ENCODE measurements around the gene EHMT2.
"Not testable (repeated sequence)": the region's sequence is repeated elsewhere in the genome, so short reads cannot be mapped to it uniquely, and the experiment has no call there.

EHMT2 gene

DNA sequence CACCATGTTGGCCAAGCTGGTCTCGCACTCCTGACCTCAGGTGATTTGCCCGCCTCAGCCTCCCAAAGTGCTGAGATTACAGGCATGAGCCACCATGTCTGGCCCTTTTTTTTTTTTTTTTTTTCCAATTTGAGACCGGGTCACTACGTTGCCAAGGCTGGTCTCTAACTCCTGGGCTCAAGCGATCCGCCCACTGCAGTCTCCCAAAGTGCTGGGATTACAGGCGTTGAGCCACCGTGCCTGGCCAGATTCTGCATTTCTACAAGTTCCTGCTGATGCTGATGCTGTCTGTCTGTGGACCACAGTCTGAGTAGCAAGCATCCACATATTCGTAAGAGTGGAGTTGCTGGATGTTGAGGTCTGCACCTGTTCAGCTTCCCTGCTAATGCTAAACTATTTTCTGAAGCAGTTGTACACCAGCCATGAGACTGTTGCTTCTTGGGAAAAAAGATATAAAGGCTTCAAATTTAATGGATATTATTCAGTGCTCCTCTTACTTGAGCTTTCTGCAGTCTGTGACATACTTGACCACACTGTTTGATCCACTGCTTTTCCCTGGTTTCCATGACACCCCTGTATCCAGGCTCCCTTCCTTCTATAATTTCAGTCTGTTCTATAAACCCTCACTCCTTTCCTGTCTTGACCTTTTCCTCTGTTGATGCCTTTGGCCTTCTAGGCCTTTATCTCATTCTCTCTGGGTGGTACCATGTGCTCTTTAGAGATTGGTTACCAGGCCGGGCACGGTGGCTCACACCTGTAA is 14.5 kb upstream of the EHMT2 start:
- no peak for DNase-seq

DNA sequence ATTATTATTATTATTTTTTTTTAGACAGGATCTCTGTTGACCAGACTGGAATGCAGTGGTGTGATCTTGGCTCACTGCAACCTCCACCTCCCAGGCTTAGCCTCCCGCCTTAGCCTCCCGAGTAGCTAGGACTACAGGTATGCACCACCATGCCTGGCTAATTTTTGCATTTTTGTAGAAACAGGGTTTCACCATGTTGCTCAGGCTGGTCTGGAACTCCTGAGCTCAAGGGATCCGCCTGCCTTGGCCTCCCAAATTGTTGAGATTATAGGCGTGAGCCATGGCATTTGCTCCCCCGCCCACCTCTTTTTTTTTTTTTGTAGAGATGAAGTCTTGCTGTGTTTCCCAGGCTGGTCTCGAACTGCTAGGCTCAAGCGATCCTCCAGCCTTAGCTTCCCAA is 11.8 kb upstream of the EHMT2 start:
- not testable (repeated sequence) for DNase-seq

DNA sequence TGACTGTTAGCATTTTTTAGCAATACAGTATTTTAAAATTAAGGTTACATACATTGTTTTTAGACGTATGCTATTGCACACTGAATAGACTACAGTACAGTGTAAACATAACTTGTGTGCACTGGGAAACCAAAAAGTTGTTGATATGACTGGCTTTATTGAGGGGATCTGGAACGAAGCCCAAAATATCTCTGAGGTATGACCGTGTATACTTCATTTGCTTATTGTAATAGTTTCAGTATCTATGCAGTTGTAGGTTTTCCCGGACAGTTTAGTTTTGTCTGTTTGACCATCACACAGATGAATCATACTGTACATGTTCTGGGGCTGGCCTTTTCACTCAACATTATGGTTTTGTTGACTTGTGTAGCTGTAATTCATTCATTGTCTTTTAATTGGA is 11.3 kb upstream of the EHMT2 start:
- DNase-seq, result no peak

DNA sequence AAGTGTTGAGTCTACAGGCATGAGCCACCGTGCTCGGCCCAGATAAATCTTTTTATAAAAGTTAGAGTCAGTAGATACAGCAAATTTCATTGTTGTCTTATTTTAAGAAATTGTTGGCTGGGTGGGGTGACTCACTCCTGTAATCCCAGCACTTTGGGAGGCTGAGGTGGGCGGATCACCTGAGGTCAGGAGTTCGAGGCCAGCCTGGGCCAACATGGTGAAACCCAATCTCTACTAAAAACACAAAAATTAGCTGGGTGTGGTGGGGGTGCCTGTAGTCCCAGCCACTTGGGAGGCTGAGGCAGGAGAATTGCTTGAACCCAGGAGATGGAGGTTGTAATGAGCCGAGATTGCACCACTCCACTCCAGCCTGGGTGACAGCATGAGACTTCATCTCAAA is 10.8 kb upstream of the EHMT2 start:
- not testable (repeated sequence) for DNase-seq

DNA sequence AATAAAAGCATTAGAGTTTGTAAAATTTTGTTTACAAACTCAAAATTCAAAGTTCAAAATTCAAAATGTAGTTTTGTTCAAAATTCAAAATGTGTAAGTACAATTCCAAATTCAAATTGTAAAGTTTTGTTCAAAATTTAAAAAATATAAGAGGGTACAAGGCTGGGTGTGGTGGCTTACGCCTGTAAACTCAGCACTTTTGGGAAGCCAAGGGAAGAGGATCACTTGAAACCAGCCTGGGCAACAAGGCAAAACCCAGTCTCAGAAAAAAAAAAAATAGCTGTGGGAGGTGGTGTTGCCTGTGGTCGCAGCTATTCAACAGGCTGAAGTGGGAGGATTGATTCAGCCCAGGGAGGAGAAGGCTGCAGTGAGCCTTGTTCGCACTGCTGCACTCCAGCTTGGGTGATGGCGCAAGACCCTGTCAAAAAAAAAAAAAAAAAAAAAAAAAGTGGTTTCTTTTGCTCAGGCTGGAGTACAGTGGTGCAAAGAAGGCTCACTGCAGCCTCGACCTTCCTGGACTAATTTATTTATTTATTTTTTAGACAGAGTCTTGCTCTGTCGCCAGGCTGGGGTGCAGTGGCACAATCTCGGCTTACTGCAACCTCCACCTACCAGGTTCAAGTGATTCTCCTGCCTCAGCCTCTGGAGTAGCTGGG is 9.8 kb upstream of the EHMT2 start:
- no peak for DNase-seq

DNA sequence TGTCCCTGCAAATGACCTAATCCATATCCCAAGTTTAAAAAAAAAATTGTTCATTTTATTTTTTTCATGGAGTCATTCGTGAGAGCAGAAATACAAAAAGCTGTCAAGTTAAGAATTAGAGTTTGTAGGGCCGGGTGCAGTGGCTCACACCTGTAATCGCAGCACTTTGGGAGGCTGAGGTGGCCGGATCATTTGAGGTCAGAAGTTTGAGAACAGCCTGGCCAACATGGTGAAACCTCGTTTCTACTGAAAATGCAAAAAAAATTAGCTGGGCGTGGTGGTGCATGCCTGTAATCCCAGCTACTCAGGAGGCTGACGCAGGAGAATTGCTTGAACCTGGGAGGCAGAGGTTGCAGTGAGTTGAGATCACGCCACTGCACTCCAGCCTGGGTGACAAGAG is 9.2 kb upstream of the EHMT2 start:
- not testable (repeated sequence) for DNase-seq

DNA sequence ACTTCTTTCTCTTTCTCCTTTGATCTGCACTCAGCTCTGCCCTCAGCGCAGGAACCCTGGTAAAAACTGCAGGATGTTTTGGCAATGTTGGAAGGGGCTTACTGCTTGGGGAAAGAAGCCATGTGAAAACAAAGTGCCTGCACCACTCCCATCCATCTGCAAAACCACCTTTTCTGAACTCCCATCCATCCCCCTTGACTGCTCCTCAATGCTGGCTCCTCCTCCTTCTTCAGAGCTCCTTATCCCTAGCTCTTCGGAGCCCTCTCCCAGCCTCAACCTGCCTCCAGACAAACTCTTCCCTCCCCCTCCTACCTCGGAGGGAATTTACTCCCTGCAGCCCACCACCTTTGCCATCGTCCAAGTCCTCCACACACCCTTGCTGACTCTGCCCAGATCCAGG is 8.6 kb upstream of the EHMT2 start:
- no peak for DNase-seq

DNA sequence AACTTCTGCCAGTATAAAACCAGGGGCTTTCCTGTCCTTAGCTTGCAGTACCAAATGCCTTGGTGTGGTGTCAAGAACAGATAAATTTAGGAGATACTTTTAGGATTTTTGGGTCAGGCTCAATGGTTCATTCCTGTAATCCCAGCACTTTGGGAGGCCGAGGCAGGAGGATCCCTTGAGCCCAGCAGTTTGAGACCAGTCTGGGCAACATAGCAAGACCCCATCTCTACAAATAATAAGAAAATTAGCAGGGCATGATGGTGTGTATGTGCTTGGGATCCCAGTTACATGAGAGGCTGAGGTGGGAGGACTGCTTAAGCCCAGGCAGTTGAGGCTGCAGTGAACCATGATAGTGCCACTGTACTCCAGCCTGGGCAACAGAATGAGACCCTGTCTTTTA is 7.5 kb upstream of the EHMT2 start:
- no peak for DNase-seq

DNA sequence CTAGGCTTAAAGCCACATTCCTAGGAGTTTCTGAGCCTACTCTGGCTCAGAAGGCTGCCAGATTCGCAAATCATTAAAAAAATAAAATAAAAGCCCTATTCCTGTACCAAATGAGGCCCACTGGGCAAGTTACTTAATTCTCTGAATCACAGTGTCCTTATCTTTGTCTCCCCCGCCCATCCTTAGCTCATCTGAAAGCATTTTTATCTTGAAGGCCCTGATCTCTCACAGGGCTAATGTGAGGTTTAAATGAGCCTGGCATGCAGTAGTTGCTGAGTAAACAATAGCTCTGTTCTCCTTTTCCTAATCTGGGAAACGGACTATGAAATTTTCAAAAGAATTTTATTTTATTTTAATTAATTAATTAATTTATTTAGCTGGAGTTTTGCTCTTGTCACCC is 6.5 kb upstream of the EHMT2 start:
- DNase-seq, result no peak

DNA sequence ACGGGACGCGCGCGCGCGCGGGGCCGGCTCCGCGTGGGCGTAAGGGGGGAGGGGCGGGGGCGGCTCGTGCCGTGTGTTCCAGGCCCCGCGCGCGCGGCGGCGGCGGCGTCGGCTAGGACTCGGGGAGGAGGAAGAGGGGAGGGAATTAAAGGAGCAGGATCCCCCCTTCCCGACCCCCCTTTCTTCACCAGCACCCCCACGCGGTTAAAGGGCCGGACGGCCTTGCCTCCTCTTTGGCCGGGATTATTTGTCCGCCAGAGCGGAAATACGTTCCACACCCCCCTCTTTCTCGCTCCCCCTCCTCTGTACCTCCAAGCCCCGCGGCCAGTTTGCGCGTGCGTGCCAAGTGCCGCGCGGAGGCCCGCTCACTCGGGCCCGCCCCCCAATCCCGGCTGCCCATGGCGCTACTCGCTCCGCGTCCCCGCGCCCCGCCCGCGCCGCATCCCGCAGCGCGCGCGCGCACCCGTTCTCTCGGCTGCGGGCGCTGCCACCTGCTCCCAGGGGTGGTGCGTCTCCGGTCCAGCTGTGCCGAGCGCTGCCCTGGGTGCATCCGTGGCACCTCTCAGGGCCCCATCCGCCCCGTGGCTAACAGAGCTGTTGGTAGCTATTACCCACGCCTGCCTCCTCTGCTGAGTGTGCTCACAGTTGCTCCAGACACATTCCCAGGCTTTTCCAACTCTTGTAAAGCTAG is 4.6 kb upstream of the EHMT2 start, which contains the start of gene ZBTB12:
TSS of gene ZBTB12 (minus strand) at position 134 of the 691 bp plus-strand sequence. CDS start 781 bp downstream, outside the sequence.
- peak; percentile 90 for DNase-seq

DNA sequence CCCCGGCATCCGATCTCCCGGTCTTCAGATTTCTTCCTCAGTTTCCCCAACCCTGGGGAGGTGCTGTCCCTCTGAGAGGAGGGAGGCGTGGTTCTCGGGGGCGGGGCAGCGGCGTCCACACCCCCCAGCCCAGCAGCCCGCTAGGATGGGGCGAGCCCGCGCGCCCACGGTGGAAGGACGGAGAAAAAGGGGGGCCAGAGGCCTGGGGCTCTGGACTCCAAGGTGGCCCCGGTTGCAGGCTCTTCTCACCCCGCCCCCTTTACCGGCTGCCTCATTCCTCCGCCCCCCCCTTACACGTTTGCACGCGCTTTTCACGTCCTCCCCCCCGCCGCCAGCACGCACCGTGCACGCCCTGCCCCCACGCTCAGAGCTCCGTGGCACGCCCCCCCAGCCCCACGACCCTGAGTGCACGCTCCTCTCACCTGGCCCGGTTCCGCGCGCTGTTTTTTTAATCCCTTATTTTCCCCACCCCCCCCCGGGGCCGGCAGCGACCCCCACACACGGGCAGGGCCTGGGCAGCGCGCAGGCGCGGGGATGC is 4.0 kb upstream of the EHMT2 start:
- peak; percentile 66 for DNase-seq

DNA sequence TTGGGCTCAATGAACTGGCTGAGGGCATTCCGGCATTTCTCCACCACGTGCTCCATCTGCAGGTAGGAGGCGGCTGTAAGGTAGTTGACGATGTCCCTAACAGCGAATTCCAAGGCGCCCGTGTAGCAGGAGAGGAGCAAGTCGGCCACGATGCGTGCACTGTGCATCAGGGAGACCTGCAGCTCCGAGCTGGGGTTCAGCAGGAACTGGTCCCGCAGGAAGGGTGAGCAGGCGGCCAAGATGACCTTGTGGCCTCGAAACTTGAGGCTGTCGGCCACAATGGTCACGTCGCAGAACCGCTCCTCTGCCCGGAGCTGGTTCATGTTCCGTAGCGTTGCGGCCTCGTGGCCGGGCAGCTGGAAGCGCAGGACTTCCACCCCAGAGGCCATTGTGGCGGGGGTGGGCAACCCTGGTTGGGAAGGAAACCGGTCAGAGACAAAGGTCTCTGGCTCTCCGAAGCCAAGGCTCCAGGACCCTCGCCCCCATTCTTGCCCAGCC is 3.5 kb upstream of the EHMT2 start:
- DNase-seq, result peak; percentile 13

DNA sequence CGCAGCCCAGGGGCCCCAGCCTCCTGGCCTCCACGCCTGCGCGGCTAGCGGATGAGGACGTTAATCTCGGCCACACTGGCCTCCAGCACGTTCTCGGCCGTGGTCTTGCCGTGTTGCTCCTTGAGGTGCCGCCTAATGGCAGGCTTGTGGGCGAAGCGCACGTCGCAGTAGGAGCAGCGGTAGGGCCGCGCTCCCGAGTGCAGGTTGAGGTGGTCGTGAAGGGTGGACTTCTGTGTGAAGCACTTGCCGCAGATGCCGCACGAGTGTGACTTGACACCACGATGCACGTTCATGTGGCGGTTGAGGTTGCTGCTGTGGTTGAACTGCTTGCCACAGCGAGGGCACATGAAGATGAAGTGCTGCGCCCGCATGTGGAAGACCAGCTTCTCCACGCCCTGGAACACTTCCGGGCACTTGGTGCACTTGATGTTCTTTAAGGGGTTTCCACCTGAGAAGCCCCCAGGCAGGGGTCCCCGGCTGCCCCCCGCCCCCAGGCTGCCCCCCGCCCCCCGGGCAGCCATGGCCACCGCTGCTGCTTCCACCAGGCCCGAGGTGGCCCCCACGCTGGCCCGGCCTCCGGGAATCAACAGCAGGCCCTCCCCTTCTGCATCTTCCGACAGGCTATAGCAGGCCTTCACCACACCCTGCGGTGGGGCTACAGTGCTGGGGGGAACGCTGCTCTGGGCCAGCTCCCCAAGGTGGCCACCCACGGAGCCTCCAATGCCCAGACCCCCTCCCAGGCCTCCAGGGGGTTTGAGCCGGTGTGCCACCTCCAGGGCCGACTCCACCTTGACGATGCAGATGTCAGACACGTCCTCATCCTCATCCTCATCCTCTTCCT is 2.6 kb upstream of the EHMT2 start:
- peak; percentile 27 for DNase-seq

DNA sequence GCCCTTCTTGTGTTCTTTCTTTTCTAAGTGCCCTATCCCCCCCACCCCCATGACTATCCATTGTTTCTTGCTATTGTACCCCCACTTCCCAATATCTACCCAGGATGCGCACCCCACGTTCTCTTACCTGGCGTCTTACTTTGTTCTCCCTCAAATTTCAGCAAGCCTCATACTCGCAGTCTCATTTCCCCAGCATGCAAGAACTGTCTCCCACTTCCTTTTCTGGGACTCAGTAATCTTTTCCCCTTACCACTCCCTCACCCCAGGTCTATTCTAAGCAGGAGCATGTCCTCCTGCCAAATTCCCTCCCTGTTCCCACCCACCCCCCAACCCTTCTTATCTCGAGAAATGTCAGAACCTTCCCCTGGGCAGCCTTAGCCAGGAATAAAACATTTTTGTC is 1.7 kb upstream of the EHMT2 start:
- no peak for DNase-seq

DNA sequence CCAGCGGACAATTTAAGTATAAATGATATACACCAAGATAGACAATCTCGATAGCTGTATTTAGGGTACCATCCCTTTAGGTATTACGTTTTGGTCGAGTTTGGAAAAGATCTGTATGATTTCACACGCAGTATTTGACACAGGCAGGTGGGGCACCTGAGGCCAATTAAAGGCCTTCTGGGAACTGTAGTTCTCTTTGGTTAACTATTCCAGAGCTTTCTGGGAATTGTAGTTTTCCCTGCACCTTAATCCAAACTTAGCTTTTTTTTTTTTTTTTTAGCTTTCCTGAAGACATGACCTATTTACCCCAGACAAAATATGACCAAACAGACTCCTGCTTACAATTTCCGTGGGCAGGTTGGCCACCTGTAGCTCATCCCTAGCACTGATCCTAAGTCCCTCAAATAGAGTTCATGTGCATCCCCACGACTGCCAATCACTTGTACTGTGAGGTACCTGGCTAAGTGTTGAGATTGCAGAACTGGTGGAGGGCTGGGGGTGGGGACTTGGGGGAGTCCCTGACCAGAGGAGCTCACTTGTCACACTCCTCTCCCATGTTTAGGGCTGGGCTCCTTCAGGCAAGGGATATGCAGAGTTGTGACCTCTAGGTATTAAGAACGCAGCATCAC is 999 bp upstream of the EHMT2 start:
- DNase-seq, result peak; percentile 68

DNA sequence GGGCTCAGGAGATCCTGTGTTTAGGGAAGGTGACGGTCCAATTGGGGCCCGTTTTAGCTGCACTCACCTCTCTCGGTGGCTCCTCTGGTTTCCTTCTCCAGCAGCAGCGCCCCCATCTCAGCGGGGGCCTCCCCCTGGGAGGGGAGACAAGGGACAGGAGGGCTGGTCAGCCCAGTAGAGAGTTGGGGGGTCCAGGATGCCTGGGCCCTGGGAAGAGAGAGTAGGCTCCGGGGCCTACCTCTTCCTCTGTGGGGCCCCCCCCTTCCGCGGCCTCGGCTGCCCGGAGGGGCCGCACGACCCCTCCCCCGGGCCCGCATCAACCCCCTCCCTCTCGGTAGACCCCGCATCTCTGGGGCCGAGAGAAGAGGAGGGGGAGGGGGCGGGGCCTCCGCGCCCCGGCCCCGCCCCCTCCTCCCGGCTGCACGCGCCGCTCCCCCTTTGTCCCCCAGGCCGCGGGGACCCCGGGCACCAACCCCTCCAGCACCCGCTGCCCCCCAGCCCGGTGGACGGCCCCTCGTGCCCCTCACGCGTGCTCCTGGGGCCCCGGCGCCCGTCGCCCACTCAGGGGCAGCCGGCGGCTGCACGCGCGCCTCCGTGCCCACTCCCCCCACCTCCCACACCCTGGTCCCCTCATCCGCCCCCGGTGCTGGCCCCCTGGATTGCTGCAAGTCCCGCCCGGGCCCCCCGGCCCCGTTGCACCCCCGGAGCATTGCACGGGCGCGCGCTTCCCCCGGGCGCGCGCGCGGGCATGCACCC is 464 bp downstream of the EHMT2 start:
- no peak for DNase-seq

DNA sequence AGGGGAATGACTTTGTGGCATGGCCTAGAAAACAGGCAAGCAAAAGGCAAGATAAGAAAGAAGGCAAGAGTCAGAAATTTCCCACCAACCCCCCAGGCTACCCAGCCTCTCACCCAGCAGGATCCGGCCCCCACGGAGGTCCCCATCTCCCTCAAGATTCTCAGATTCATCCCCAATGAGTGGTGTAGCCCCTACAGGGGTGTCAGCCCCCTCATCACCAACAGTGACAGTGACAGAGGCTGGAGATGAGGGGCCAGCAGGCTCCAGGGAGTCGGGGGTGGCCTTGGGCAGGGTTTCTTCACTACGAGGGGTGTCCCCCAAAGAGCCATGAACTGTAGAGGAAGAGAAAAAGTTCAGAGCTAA is 1.0 kb downstream of the EHMT2 start:
- no peak for DNase-seq

DNA sequence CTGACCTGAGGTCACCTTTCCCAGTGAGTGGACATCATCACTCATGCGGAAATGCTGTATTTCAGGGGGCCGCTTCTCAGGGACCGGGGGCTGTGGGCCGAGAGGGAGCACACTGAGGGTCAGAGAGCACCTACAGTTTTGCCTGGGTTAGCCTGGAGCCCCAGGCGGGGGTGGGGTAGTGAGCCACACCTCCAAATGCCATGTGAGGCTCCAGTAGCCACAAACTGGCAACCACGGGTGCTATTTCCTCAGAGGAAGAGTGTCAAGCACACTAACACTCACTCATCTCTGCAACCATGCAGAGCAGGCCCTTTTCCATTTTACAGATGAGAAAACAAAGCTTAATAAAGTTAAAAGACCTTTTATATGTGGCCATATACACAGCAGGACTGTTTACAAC is 4.7 kb downstream of the EHMT2 start:
- no peak for DNase-seq

DNA sequence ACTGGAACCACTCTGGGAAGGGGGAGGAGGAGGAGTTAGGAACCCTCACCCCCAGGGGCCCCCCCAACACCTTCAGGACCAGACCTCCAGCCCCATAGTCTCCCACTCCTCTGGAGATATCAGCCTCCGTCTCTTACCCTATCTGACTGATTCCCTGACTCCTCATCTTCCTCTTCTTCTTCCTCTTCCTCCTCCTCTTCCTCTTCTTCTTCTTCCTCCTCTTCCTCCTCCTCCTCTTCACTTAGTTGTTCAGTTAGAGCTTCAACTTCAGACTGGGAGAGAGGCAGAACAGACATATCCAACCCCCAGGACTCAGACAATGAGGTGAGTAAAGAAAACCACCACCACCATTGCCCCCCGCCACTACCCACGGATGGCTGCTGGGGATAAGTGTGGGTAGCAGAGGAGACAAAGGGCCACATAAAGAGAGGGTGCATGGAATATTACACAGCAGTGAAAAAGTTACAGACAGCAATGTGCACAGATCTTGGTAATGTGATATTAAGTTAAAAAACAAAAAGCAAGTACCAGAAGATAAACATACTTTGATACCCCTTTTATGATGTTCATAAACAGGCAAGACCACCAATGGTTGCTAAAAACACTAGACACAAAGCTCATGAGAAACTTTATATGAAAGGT is 8.0 kb downstream of the EHMT2 start:
- DNase-seq, result no peak

All from CD4-positive, alpha-beta T cell treated with Interleukin-12 subunit alpha and Interleukin-12 subunit beta, for 1 hour (primary cell).